NT2/D1 (cell line): ENCODE measurements around the gene HHLA2.
"Not testable (repeated sequence)": the region's sequence is repeated elsewhere in the genome, so short reads cannot be mapped to it uniquely, and the experiment has no call there.

Experiments
- SUZ12 ChIP-seq: IDR thresholded peaks from 2 replicates; pipeline ENCODE4 v1.6.1; 2011; ENCODE audit not compliant: insufficient read length, insufficient read depth; ENCODE audit errors: extremely low read depth
- YY1 ChIP-seq: IDR thresholded peaks from 2 replicates; pipeline ENCODE4 v1.6.1; 2011; ENCODE audit not compliant: insufficient read length, insufficient read depth
- ZNF274 ChIP-seq: IDR thresholded peaks from 2 replicates; pipeline ENCODE4 v1.6.1; 2011; ENCODE audit warnings: mild to moderate bottlenecking, low read depth, low read length

DNA sequence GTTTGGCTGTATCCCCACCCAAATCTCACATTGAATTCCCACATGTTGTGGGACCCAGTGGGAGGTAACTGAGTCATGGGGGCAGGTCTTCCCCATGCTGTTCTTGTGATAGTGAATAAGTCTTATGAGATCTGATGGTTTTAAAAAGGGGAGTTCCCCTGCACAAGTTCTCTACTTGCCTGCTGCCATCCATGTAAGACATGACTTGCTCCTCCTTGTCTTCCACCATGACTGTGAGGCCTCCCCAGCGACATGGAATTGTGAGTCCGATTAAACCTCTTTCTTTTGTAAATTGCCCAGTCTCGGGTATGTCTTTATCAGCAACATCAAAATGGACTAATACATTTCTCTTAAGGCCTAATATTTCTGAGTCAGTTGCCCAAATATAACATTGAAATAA is 28.1 kb upstream of the HHLA2 start:
- not testable (repeated sequence) for TF ChIP-seq YY1, ZNF274, SUZ12
